NCI-H1694 (cell line): ENCODE results near the gene DLGAP4.

Experiments
- DNase-seq: peaks from one replicate; lab custom pipeline; 2025; lab: John Stamatoyannopoulos, UW

The DLGAP4 gene

DNA sequence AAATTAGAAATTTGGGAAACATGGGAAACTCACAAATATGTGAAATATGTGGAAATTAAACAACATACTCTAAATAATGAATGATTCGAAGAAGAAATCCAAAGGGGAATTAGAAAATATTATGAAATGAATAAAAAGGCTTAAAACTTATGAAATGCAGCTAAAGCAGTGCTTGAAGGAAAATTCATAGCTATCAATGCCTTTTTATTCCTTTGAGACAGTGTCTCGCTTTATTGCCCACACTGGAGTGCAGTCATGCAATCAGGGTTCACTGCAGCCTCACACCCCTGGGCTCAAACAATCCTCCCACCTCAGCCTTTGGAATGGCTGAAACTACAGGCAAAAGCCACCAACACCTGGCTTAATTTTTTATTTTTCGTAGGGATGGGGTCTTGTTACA, 259.4 kb downstream of the DLGAP4 start:
- DNase-seq: no peak

DNA sequence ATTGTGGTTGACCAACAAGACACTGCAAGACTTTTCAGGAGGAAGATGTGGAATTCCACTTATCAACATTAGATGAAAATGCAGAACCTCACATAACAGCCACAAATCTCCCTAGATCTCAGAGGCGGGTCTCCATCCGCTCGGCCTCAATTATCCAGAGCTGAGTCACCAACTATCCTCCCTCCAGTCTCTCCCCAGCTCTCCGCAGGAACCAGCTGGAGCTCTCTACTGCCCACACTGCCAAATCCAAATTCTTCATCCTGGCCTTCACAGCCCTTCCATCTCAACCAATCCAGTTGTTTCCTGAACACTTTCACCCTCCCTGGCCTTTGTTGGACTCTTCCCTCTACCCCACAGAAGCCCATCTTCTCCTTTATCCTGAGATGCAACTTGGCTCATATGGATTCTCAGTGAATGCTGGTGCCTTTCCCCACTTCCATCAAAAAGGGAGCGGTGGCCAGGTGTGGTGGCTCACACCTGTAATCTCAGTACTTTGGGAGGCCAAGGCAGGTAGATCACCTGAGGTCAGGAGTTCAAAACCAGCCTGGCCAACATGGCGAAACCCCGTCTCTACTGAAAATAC, 263.8 kb downstream of the DLGAP4 start:
- DNase-seq: no peak

DNA sequence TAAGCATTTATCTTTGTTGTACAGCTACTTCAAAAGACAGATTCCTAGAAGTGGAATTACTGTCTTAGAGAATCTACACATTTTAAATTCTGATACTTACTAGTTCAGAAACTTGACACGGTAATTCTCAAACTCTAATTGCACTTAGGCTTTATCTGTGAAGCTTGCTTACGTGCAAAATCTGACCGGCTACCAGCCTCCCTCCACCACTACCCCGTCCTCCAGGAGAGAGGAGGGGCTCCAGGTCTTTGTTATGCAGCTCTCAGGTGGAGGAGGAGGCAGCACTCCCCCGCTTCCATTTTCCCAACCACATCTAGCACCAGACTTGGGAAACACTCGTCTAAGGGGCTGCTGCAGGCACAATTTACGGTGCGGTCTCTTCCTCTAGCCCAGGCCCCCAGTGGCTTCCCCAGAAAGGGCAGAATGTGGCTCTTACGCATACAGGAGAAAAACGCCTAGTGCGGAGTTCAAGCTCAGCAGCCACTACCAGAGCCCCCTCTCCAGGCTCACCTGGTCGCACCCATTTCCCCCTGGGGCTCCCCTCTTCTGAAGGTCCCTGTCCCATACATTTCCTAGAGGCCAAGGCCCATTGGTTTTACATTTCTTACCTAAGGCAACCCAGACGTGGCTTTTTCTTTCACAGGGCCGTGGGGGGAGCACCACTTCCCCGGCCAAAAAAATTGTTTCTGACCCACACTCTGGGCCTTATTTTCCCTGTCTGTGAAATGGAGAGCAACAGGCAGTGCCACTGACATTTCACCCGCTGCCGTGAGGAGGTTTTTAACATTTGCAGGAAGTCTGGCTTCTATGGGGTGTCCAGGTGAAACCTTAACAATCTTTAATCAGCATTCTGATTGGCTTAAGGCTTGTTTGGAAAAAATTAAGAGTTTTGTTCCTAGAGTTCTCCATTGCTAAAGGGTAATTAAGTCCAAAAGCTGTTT, 265.7 kb downstream of the DLGAP4 start:
- DNase-seq: no peak

DNA sequence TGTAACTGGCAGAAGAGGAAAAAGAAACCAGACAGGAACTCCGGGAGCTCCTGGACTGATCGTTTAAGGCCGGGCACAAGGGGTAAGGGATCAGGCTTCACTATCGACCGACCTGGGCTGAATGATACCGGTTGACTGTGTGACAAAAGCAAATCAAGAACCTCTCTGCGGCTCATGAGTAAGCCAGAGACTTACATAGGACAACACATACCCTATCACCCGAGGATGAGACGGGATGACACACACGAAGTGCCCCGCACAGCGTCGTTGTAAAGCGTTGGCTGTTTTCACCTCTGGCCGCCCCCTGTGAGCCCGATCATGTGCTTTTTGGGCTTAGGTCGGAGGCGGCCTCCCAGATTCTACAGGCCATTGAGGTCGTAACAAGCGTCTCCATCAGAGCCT, 266.6 kb downstream of the DLGAP4 start:
- no peak for DNase-seq

DNA sequence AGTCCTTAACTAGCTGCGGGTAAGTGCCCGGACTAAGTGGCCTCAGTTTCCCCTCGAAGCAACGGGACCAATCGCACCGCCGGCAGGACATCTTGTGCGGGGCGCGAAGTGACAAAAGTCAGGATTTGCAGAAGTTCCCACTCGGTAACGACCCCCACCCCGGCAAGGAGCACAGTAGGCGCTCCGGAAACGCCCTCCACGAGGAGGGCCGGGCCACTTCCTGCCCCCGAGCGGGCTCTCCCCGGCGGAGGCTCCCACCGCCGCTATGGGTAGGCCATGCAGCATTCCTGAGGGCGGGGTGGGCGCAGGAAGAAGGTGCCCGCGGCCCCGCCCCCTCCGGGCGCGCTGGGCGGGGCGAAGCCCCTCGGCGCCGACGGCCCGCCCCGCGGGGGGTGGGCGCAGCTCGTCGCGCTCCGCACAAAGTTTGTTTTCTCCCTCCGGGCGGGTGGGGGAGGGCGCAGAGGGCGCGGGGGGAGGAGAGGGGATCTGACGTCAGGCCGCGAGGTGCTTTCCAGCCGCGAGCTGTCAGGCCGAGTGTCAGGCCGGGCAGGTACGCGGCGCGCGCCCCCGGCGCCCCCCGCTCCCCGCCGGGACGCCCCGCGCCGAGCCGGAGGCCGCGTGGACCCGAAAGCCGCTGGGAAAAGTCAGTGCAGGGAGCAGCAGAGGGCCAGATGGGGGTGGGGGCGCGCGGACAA, 267.1 kb downstream of the DLGAP4 start, which contains the start of gene TGIF2:
Gene TGIF2, plus strand, starts transcription at position 495 of the 695 bp plus-strand sequence. CDS start 5,178 bp downstream, outside the sequence.
- no peak for DNase-seq

GRCh38 chr20:36573798-36574365, 267.7 kb downstream of the DLGAP4 start:
- no peak for DNase-seq

DNA sequence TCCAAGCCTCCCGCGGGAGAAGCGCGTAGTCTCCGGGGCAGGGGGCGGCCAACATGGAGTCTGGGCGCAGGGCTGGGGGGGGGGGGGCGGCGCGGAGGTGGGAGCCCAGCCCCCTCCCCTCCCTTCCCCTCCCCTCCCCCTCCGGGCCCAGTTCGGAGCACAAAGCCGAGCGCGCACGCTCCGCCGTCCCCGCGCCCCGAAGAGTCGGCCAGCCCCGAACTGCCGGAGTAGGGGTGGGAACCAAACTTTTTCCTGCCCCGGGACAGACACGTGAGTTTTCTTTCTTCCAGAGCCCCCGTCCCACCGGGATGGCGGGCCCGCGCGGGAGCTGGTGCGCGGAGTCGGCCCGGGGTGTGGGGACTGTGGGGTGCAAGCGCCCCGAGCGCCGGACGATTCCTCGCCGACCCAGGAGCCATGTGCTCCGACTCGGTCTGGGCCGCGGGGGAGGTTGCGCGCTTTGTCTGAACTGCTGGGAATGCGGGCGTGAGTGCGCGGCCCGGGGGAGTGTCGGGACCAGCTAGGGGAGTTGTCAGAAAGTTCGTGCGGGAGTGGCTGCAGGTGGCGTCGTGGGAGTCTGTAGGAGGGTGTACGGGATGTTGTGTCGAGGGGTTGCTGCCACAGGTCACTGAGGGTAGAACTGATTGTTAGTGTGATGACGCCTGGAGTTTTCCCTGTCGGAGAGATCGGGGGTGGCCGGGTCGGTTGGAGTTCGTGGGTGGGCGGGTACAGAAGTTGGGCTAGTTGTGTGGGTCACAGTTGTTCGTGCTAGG, 268.4 kb downstream of the DLGAP4 start:
- DNase-seq: no peak

DNA sequence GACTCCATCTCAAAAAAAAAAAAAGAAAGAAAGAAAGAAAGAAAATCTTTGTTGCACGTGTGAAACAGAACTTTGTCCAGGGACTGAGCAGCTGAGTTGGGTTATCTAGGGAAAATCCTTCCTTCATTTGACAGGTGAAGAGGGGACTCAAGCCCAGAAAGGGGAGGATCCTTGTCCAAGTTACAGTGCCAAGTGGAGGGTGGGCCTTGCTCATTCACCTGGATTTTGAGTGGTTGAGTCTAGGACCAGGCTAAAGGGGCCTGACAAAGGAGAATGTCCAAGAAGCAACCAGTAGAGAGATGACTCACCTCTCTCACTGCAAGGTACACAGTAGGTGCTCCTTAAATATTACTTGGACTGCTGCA, 269.9 kb downstream of the DLGAP4 start:
- no peak for DNase-seq
